Hematopoietic multipotent progenitor cell treated with erythropoietin and hydrocortisone succinate and interleukin-3 and kit ligand, for 15 days (in vitro differentiated cells): Measurements from ENCODE around the gene G6PD.
"Not testable (repeated sequence)": the region's sequence is repeated elsewhere in the genome, so short reads cannot be mapped to it uniquely, and the experiment has no call there.

Experiments used
- DNase-seq: peaks from one replicate; pipeline ENCODE4 v3.0.0-alpha.2; 2015; ENCODE audit warnings: low spot score

G6PD gene

DNA sequence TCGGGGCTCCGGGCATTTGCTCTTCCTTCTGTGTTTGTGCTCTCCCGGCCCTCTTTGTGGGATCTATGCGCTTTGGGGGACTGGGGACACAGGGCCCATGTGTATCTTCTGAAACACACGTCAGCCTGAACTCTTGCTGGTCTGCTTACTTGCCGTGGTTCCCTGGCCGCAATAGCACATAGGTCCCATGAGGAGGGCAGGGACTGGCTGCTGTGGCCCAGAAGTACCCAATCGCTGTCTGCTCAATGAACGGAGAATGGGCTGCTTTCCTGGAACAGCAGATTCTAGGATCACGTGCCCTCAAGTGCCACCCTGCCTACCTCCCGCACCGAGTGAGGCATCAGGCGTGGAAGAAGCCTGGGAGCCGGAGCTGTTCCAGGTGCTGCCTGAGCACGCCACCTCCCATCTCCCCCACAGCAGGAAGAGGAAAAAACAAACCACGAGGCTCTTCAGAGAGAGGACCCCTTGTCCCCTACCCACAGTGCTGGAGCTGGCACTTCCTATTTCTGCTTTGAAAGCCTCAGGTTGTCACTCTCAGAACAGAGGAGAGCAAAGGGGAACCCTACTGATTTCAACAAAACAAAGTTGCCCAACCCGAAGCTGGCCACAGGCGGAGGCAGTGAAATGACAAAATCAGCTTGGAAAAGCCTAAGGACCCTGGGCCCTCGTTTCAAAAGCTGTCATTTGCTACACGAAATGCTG is 3.8 kb downstream of the G6PD start:
- DNase-seq = peak; percentile 72

DNA sequence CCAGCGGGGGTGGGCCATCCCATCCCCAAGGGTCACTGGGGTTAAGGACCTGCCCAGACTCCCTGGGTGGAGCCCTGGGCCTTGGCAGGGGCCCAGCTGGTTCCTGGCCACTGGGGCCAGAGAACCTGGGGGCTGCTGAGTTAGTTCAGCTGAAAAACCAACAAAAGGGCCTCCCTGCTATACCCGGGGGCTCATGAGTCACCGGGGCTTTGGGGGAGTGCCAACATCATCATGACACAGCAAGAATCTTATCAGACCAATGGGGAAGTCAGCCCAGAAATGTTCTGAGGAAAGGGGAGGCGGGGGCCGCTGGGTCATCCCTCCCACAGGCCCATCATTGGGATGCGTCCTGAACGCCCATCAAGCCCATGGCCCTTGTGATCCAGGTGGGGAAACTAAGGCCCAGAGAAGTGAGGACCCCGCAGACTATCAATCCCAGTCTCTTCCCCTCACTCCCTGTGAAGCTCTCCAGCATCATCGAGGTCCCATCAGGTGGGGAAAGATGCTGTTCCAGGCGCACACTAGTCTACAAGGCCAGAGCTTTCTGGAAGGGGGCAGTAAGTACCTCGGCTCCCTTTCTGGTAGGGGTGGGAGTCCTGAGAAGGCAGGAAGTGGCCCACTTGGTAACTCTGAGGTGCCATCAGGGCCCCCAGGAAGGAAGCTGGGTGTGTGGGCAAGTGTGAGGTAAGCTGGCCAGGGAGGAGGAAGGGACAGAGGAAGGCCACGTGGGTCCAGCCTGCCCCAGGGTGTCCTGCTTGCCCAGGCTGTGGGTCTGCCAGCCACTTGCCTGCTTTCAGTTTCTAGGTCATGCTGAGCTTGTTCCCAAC is 4.5 kb downstream of the G6PD start:
- peak; percentile 90 for DNase-seq

DNA sequence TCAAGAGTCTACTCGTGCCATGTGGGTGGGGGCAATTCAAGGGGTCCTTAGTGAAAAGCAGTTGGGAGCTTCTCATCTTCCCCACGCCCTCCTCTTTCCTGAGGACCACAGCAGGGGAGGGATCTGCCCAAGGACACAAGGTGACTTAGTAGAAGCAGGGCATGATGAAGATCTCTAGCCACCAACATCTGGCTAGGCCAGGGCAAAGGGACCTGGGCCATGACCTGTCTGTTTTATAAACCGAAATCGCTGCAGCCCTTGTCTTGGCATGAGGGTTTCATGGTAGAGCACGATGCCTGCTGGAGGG is 5.1 kb downstream of the G6PD start:
- DNase-seq = no peak

DNA sequence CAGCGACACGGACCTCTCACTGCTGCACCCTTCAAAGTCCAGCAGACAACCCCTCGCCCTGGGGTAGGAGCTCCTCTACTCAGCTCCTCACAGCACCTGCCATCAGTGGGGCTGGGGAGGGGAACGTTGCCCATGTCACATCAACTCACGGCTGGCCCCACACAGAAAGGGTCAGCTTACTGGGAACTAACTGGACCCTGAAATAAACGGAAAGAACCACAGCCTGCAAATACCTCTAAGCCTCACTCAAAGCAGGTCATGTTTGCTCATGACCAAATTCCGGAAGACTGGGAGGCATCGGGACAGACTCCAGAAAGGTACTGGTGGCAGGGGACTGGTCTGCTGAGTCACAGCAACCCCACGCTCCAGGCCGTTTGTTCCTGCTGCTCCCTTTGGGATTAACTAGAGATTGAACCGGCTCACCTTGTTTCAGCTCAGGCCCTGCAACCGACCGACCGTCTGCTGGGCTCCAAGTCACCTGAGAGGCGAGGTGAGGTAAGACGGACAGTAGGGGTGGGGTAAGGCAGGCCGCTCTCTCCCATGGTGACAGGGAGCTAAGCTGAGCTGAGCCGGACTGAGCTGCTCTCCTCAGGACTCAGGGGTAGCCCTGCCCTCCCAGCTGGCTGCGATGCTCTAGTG is 5.6 kb downstream of the G6PD start:
- no peak for DNase-seq

DNA sequence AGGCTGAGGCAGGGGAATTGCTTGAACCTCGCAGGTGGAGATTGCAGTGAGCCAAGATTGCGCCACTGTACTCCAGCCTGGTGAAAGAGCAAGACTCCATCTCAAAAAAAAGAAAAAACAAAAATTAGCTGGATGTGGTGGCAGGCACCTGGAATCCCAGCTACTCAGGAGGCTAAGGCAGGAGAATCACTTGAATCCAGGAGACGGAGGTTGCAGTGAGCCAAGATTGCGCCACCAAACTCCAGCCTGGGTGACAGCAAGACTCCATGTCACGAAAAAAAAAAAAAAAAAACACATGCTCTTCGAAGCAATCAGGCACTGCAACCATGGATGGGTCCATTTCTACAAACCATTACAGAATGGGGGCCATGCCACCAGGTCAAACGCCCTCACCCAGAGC is 6.3 kb downstream of the G6PD start:
- not testable (repeated sequence) for DNase-seq

DNA sequence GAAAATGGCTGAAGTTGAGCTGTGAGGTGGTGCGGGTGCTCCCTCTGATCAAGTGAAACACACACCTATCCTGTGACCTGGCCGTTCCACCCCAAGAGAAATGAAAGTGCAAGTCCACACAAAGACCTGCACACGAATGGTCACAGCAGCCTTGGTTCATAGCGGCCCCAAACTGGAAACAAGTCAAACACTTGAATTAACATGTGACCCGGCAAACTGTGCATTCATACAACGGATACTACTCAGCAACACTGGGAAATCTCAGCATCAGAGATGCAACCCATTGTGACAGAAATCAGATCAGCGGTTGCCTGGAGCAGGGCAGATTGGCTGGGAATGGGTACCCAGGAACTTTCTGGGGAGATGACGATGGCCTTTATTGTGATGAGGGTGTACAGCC is 7.6 kb downstream of the G6PD start:
- DNase-seq = no peak

DNA sequence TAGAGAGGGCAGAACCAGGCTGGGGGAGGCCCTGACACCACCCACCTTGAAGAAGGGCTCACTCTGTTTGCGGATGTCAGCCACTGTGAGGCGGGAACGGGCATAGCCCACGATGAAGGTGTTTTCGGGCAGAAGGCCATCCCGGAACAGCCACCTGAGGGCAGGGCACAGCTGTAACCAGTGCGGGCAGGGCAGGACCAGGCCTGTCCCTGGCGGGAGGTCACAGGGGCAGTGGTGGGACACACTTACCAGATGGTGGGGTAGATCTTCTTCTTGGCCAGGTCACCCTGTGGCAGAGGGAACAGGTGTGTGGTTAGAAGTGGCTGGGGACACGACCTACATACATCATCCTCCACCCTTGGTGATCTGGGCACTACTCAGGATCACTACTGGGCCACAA is 10.8 kb downstream of the G6PD start:
- DNase-seq = no peak

DNA sequence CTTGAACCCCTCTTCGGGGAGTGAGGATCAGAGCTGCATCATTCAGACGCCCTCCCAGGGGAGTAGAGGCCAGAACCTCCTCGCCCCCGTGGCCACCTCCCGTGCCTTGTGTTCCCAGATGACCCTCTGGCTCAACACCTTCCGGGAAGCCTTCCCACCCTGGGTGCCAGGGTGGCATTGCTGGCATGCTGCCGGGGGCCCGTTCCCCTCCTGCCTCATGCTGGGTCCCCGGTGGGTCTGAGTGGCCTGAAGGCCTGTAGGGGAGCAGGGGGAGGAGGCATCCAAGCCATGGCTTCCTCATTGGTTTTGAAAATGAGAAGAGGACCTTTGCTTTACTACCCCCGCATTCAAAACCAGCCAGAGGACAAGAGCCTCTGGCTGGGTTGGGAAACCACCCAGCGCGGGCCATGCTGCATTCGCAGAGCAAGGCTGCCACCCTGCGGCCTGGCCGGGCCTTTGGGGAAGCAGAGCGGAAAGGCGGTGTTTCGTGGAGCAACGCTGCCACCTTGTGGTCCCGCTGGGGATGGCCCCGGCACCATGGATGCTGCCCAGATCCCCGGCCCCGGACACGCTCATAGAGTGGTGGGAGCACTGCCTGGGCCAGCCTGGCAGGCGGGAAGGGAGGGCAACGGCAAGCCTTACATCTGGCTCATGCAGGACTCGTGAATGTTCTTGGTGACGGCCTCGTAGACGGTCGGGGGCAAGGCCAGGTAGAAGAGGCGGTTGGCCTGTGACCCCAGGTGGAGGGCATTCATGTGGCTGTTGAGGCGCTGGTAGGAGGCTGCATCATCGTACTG is 11.9 kb downstream of the G6PD start:
- peak; percentile 83 for DNase-seq

DNA sequence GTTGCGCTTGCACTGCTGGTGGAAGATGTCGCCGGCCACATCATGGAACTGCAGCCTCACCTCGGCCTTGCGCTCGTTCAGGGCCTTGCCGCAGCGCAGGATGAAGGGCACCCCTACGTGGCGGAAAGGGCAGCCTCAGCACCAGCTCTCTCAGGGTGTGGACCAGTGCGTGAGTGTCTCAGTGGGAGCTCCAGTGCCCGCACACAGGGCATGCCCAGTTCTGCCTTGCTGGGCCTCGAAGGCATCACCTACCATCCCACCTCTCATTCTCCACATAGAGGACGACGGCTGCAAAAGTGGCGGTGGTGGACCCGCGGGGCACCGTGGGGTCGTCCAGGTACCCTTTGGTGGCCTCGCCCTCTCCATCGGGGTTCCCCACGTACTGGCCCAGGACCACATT is 14.0 kb downstream of the G6PD start:
- DNase-seq = no peak

DNA sequence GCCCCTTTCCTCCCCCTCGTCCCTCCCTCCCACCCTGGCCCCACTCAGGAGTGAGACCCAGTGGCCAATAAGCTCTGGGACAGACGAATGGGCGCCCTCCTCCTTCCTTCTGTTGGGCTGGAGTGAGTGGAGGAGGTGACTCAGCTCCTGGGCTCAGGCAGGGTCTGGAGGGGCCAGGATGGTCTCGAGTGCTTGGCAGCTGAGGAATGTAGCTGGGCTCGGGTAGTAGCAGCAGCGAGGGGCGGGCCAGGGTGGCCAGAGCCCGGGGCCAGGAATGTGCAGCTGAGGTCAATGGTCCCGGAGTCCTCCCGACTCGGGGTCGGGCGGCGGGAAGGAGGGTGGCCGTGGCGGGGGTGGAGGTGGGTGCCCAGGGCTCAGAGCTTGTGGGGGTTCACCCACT is 15.0 kb downstream of the G6PD start:
- no peak for DNase-seq

DNA sequence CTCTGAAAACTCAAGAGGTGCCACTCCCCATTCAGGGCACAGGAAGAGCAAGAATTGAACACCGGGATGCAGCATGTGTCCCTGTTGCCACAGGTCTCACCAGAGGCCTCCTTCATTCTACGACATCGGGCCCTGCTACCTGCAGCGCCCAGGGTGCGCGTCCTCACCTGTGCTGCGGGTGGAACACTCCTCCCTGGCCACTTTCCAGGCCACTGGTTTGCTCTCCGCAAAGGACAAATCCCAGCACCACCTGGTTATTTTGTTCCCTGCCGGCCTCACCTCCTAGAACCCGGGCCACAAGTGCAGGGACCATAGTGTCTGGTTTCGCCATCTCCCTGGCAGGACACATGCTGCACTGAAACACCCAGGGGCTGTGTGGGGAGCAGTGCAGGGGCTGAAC is 16.4 kb downstream of the G6PD start:
- no peak for DNase-seq

DNA sequence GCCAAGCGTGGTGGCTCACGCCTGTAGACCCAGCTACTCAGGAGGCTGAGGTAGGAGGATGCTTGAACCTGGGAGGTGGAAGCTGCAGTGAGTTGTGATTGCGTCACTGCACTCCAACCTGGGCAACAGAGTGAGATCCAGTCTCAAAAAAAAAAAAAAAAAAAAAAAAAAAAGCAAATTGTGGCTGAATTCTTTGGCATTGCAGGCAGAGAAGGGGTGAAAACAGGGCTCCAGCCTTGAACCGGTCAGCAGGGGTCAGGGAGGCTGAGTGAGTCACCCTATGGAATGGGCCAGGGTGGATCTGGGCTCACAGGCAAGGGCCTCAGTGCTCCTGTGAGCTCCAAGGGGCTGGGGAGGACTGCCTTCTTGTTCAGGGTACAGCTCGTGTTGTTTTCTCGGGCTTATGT is 17.4 kb downstream of the G6PD start:
- no peak for DNase-seq

DNA sequence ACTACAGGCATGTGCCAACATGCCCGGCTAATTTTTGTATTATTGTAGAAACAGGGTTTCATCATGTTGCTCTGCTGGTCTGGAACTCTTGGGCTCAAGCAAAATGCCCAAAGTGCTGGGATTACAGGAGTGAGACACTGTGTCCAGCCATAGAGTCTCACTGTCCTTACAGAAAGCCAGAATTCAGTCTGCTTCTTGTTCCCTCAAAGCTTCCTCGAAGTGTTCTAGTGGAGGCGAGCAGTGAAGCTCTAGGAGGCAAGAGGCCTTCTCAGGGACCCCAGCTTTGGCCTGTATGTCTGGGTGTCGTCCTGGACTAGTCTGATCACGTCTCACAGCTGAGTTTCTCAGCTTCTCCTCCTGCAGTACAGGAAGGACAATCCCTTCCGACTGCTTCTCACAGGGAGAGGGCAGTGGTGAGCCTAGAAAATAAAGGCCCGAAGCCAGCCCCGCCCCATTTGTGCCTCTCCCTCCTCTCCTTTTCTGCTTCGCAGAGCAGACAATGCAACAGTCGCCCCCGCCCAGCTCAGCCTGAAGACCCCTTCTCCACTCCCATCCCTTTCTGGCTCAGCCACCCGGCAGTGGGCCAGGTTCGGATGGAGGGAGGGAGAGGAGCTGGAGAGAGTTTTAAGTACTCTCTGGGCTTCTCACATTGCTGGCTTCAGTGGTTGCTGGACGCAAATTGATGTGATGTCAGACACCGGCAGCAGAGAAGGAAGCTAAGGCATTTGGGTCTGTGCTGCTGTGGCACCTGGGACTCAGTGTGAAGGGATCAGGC is 19.6 kb downstream of the G6PD start:
- peak; percentile 77 for DNase-seq

DNA sequence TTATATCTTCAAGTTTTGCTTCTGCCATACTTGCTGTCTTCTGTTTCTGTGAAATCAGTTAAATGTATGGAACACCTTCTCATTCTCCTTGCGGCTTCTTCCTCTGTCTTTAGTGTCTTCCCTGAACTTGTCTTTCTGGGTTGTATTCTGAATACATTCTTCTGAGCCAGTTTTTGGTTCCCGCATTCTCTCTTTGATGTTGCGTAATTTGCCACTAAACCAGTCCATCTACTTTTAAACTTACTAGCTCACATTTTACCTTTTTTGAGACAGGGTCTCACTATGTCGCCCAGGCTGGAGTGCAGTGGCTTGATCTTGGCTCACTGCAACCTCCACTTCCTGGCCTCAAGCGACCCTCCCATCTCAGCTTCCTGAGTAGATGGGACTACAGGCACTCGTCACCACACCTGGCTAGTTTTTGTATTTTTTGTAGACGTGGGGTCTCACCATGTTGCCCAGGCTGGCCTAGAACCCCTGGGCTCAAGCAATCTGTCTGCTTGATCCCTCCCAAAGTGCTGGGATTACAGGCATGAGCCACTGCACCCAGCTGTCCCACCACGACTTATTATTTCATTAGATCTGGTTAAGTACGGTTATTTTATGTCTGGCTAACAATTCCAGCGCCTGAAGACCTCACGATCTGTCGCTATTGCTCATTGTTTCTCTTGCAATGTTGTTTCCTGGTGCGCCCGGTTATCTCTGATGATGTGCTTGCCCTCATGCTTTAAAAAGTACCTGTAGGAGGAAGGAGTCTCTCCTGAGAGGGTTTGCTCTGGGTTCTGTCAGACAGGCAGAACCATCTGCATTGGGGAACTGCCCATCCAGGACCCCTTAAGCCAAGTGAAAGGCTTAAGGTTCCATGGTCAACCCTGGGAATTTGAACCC is 20.8 kb downstream of the G6PD start:
- no peak for DNase-seq

DNA sequence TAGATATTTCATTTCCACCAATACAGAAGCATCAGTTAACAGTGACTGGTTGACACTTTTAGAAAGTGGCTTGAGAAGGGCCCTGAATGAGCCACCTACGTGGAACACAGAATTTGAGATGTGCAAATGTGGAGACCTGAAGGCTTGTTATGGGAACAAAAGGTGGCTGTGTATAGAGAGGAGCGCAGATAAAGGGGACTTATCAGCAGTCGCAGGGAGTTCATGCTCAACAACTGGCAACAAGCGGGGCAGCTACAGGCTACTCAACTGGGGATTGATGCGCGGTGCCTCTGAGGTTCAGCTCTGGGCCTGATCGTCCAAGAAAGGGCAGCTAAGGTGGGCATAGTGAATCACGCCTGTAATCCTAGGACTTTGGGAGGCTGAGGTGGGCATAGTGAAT is 27.3 kb downstream of the G6PD start:
- DNase-seq = no peak

DNA sequence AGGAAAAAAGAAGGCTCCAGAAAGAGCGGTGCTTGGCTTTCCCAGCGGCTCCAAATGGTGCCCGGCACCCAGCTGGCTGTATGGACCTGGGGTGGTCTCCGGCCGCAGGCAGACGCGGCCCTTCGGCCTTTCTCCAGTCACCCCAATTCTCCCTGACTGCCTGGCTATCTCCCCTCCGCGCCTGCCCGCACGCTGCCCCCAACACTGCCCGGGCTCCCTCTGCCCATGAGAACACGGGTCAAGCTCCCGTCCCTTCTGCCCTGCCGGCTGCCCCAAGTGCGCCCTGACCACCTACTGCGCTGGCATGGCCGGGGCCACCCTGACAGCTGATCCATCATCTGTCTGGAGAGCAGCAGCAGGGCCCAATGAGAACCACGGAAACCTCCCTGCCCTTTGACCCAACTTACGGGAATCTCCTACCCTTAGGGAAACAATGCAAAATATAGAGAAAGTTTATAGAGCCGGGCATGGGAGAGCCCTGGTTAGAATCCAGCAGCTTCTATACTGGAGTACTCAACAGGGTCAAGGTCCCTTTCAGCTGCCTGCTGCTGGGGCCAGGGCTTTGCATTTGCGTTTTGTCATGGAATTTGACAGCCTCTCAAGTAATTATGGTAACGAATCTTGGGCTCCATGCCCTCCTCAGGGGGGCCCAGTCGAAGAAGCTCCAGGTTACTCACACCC is 29.4 kb downstream of the G6PD start:
- no peak for DNase-seq

DNA sequence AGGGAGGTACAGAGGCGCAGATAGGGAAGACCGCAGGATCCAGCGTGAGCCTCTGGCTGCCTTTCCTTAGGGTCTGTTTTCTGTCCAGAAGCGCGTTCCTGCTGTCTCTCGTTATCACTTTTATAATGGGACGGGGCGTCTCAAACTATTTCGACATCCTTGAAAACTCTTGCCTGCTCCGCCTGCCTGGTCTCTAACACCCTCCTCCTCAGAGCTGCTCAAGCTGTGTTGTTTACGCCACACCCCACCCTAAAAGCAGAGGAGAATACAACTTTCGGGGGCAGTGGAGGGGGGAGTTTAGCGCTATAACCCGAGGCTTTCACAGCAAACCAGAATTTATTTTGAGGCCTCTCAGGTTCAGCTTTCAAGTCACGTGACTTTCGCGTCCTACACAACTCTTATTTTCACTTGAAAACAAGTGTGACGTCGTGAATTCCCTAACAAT is 30.0 kb downstream of the G6PD start:
- DNase-seq = peak; percentile 48

DNA sequence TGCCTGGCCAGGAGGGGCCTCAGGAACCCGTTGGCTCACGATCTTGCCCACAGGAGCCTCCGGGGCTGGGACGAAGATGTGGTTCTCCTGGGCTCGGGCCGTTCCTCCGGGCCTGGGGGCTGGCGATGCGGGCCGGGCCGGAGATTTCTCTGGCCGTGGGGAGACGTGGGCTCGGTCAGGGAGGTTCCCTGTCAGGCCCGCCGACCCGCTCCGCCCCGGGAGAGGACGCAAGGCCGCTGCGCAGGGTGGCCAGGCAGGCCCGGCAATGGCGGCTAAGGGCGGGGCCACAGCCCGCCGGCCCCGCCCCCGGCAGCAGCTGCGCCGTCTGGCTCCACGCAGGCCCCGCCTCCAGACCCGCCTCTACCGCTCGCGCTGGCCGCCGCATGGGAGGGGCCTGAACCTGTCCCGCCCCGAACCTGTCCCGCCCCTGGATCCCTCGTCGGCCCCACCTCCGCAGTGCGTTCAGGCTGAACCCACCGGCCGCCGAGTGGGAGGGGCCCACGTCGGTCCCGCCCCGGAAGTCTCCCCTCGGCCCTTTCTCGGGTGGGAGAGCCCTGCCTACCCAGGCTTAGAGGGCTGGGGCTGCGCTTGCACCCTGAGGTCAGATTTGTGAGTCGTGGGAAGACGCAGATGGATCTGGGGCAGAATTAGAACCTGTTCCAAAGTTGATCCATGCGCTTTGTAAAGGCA is 30.5 kb downstream of the G6PD start, which contains the start of gene FAM3A:
TSS of gene FAM3A (minus strand) at position 267 of the 690 bp plus-strand sequence. CDS start 460 bp downstream, outside the sequence.
- DNase-seq = peak; percentile 88
